Neural cell (in vitro differentiated cells): ENCODE results near the gene GLT8D2.

Source experiments
- EZH2 ChIP-seq: fragments of 200-600, 300-800 bp; shearing (Covaris generic), sonication (generic); IDR thresholded peaks from 2 replicates; pipeline ENCODE4 v1.6.1; 2014; ENCODE audit warnings: antibody characterized with exemption, low read length, borderline replicate concordance, mild to moderate bottlenecking; ENCODE audit not compliant: insufficient read depth, poor library complexity, severe bottlenecking
- TF ChIP-seq, protein P1 (sequence below): IDR thresholded peaks from 2 replicates; pipeline ENCODE4 v1.6.1; 2012; ENCODE audit warnings: borderline replicate concordance

DNA sequence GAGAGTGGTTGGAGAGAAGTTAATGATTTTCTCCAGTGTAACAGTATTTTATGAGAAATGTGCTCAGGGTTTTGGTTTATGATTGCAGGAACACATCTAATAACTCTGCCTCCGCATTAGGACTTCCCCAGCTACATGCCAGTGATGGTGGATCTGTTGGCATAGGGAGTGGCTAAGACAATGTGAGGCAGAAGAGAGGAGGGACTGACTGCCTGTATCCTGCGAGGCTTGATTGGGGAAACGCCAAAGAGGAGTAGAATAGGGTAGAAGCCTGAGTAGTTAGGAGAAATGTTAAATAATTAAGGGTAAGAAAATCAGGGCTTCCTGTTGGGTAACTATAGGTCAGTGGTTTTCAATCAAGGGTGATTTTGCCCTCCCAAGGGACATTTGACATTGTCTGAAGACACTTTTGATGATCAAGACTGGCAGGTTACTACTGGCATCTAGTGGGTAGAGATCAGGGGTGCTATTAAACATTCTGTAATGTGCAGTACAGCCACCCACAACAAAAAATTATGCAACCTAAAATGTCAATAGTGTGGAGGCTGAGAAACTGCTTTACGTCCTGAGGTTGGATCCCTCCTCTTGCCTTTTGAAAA lies 71.5 kb downstream of the GLT8D2 start:
- TF ChIP-seq, protein P1, sequence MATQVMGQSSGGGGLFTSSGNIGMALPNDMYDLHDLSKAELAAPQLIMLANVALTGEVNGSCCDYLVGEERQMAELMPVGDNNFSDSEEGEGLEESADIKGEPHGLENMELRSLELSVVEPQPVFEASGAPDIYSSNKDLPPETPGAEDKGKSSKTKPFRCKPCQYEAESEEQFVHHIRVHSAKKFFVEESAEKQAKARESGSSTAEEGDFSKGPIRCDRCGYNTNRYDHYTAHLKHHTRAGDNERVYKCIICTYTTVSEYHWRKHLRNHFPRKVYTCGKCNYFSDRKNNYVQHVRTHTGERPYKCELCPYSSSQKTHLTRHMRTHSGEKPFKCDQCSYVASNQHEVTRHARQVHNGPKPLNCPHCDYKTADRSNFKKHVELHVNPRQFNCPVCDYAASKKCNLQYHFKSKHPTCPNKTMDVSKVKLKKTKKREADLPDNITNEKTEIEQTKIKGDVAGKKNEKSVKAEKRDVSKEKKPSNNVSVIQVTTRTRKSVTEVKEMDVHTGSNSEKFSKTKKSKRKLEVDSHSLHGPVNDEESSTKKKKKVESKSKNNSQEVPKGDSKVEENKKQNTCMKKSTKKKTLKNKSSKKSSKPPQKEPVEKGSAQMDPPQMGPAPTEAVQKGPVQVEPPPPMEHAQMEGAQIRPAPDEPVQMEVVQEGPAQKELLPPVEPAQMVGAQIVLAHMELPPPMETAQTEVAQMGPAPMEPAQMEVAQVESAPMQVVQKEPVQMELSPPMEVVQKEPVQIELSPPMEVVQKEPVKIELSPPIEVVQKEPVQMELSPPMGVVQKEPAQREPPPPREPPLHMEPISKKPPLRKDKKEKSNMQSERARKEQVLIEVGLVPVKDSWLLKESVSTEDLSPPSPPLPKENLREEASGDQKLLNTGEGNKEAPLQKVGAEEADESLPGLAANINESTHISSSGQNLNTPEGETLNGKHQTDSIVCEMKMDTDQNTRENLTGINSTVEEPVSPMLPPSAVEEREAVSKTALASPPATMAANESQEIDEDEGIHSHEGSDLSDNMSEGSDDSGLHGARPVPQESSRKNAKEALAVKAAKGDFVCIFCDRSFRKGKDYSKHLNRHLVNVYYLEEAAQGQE = no peak
- TF ChIP-seq EZH2 = no peak
